Measurements from ENCODE around the gene SEC61G. TPM values are rescaled to one million over a fixed set of nuclear protein-coding genes. Genes with fewer than 3 reads are reported as not detected.
A peak's percentile ranks its signal among the peaks of the same experiment; 100 is the strongest.

SEC61G gene
- total RNA-seq, 2 experiments from 2014 or later = 88.7 to 146 TPM

DNA sequence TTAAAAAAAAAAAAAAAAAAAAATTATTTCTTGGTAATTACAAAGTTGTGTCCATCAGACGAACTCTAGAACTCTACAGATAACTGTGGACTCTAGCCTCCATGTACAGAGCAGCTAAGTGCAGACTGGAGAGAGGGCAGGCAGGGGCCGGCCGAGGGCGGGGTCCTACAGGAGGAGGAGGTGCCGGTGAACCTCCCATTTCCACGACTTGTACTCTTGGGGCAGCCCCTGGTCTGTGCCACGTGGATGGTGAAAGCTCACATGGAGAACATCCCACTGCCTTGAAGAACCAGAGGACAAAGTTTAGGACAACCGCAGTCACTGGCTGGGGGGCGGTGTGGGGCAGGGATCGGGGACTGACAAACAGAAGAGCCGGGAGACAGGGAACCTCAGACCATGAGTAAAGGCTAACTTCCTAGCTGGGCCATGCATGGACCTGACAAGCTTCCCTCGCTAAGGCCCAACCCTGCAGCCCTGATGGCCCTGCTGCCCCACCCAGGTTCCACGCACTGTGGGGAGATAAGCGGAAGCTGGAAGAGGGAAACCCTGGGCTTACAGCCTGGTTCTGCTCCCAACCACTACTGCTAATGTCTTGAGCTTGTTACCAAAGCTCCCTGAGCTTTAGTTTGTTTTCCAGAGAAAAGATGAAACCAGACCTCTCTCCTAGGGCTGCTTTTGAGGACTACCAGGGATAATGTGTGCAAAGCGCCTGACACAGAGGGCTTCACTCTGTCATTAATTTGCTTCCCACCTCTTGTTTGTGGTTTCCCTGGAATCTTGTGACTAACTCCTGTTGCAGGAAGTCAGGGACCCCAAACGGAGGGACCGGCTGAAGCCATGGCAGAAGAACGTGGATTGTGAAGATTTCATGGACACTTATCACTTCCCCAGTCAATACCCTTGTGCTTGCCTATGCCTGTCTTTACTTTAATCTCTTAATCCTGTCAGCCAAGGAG lies 16.1 kb upstream of the SEC61G start:
- Histone ChIP-seq H3K79me2 (ENCODE audit: insufficient read depth, low read depth, low read length) (no peaks in the 10 kb centered on the region), H3K9me2 (ENCODE audit: insufficient read depth, low read length) (no peaks in the 10 kb centered on the region), H3K4me2 (ENCODE audit: low read length) (no peak overlapping the region), H3K4me1 (ENCODE audit: insufficient read depth, low read length, poor library complexity, severe bottlenecking) (no peaks in the 10 kb centered on the region), H3K9me3 (ENCODE audit: low read length) (no peaks in the 10 kb centered on the region), H4K20me1 (ENCODE audit: insufficient read depth, low read length) (no peaks in the 10 kb centered on the region), H2AFZ (ENCODE audit: low read length) (no peak overlapping the region), H3K36me3 (ENCODE audit: insufficient read depth, low read length) (no peaks in the 10 kb centered on the region), H3K27ac (ENCODE audit: low read depth, low read length, poor library complexity, severe bottlenecking) (no peak overlapping the region), H3K4me3 (ENCODE audit: low read depth, low read length, poor library complexity, severe bottlenecking) (no peak overlapping the region)
- intact Hi-C loops (cut with micrococcal nuclease; ENCODE audit: unreplicated experiment) = loop anchor here (1.0 to 5.0 kb wide), 2 partner anchors 480 to 642 kb away; no protein-coding TSS in a partner anchor
- CTCF ChIA-PET (ENCODE audit: unreplicated experiment) = no interaction called here
- POLR2A ChIA-PET = interaction anchor here (1.2 kb wide), 1 partner anchor 15 kb away, joined by 3 read pairs; no protein-coding TSS in a partner anchor
- no TSS peak for BruUV-seq (replicated peaks)
- DNase-seq (ENCODE audit: low spot score) = no peak
- TF ChIP-seq, protein P1, sequence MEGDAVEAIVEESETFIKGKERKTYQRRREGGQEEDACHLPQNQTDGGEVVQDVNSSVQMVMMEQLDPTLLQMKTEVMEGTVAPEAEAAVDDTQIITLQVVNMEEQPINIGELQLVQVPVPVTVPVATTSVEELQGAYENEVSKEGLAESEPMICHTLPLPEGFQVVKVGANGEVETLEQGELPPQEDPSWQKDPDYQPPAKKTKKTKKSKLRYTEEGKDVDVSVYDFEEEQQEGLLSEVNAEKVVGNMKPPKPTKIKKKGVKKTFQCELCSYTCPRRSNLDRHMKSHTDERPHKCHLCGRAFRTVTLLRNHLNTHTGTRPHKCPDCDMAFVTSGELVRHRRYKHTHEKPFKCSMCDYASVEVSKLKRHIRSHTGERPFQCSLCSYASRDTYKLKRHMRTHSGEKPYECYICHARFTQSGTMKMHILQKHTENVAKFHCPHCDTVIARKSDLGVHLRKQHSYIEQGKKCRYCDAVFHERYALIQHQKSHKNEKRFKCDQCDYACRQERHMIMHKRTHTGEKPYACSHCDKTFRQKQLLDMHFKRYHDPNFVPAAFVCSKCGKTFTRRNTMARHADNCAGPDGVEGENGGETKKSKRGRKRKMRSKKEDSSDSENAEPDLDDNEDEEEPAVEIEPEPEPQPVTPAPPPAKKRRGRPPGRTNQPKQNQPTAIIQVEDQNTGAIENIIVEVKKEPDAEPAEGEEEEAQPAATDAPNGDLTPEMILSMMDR (conservative IDR thresholded peaks at IDR 0.05; ENCODE audit: low read length) = no peak
- TF ChIP-seq EZH2phosphoT487 (IDR thresholded peaks at IDR 0.05; ENCODE audit: borderline replicate concordance, low read depth, low read length) = no peak

GRCh38 chr7:54773472-54774399 lies 14.7 kb upstream of the SEC61G start:
- TF ChIP-seq, protein P1 (conservative IDR thresholded peaks at IDR 0.05; ENCODE audit: low read length) = peak; percentile 82
- TF ChIP-seq EZH2phosphoT487 (IDR thresholded peaks at IDR 0.05; ENCODE audit: borderline replicate concordance, low read depth, low read length) = no peak
- Histone ChIP-seq H3K9me2 (ENCODE audit: insufficient read depth, low read length) (no peaks in the 10 kb centered on the region), H3K79me2 (ENCODE audit: insufficient read depth, low read depth, low read length) (no peaks in the 10 kb centered on the region), H3K9me3 (ENCODE audit: low read length) (no peaks in the 10 kb centered on the region), H3K27ac (ENCODE audit: low read depth, low read length, poor library complexity, severe bottlenecking) (no peak overlapping the region), H3K4me3 (ENCODE audit: low read depth, low read length, poor library complexity, severe bottlenecking) (peak overlapping the region; percentile 30), H2AFZ (ENCODE audit: low read length) (peak overlapping the region; percentile 88), H4K20me1 (ENCODE audit: insufficient read depth, low read length) (no peaks in the 10 kb centered on the region), H3K4me2 (ENCODE audit: low read length) (peak overlapping the region; percentile 65), H3K36me3 (ENCODE audit: insufficient read depth, low read length) (no peaks in the 10 kb centered on the region), H3K4me1 (ENCODE audit: insufficient read depth, low read length, poor library complexity, severe bottlenecking) (no peaks in the 10 kb centered on the region)
- no TSS peak for BruUV-seq (replicated peaks)
- POLR2A ChIA-PET = interaction anchor here (0.6 to 0.9 kb wide), 2 partner anchors 42 to 201 kb away, joined by 4 read pairs; no protein-coding TSS in a partner anchor
- peak; percentile 65 for DNase-seq (ENCODE audit: low spot score)
- intact Hi-C loops (cut with micrococcal nuclease; ENCODE audit: unreplicated experiment) = loop anchor here (1.0 to 5.0 kb wide), 2 partner anchors 482 to 644 kb away; no protein-coding TSS in a partner anchor
- CTCF ChIA-PET (ENCODE audit: unreplicated experiment) = interaction anchor here (0.6 kb wide), 1 partner anchor 50 kb away, joined by 3 read pairs; no protein-coding TSS in a partner anchor
